ENCODE data around the gene ADGRG3. TPM values are rescaled to one million over a fixed set of nuclear protein-coding genes. Genes with fewer than 3 reads are reported as not detected.
A peak's percentile ranks its signal among the peaks of the same experiment; 100 is the strongest.

ADGRG3 gene
- total and polyA plus RNA-seq, 2 of the 13 experiments (the other 11 are each of a cell fraction or from before 2014, with no cell fraction given) = 2.7 to 11.8 TPM

DNA sequence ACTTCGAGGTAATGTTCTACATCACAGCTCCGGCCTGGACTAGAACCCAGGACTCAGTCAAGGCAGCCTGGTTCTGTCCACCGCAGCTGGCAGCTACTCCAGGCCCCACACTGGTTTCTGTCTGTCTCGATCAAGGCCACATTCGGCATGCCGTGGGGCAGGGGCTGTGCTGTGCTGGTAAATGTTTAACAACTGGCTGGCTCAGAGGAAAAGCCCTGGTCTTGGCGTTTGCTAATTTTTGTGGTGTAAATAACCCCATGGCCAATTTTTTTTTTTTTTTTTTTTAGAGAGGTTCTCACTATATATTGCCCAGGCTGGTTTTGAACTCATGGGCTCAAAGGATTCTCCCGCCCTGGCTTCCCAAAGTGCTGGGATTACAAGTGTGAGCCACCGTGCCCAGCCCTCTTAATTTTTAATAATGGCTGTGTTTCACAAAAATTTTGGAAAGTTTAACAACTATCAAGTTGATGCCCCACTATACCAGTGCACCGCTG lies 26.2 kb downstream of the ADGRG3 start (continued):
- TF ChIP-seq, protein P1, sequence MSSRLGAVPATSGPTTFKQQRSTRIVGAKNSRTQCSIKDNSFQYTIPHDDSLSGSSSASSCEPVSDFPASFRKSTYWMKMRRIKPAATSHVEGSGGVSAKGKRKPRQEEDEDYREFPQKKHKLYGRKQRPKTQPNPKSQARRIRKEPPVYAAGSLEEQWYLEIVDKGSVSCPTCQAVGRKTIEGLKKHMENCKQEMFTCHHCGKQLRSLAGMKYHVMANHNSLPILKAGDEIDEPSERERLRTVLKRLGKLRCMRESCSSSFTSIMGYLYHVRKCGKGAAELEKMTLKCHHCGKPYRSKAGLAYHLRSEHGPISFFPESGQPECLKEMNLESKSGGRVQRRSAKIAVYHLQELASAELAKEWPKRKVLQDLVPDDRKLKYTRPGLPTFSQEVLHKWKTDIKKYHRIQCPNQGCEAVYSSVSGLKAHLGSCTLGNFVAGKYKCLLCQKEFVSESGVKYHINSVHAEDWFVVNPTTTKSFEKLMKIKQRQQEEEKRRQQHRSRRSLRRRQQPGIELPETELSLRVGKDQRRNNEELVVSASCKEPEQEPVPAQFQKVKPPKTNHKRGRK (CRISPR knock-in tag; IDR thresholded peaks at IDR 0.05) = no peak
- TF ChIP-seq PPARG (CRISPR knock-in tag; conservative IDR thresholded peaks at IDR 0.05) (no peak), HNF4A (CRISPR knock-in tag; IDR thresholded peaks at IDR 0.05) (peak; percentile 36; the same call in 1 of the 2 replicates), TRIM24 (CRISPR knock-in tag; IDR thresholded peaks at IDR 0.05) (no peak), ZMAT3 (CRISPR knock-in tag; conservative IDR thresholded peaks at IDR 0.05) (0 out of 2 replicates have a peak, but pooled peaks have one; percentile 33), NFIB (CRISPR knock-in tag; IDR thresholded peaks at IDR 0.05; ENCODE audit: borderline replicate concordance) (no peak), ZFY (CRISPR knock-in tag; IDR thresholded peaks at IDR 0.05) (peak; percentile 43; the same call in 1 of the 2 replicates), ZNF670 (CRISPR knock-in tag; IDR thresholded peaks at IDR 0.05; ENCODE audit: borderline replicate concordance) (no peak), FOXA3 (CRISPR knock-in tag; IDR thresholded peaks at IDR 0.05) (peak; percentile 35; the same call in 1 of the 2 replicates), ADNP (CRISPR knock-in tag; IDR thresholded peaks at IDR 0.05) (peak; percentile 87), SALL1 (CRISPR knock-in tag; IDR thresholded peaks at IDR 0.05) (peak; percentile 77), ZNF788 (CRISPR knock-in tag; IDR thresholded peaks at IDR 0.05; ENCODE audit: borderline replicate concordance) (peak; percentile 39; the same call in 1 of the 2 replicates), TRAFD1 (CRISPR knock-in tag; IDR thresholded peaks at IDR 0.05; ENCODE audit: borderline replicate concordance) (no peak), HMG20A (CRISPR knock-in tag; IDR thresholded peaks at IDR 0.05; ENCODE audit: borderline replicate concordance) (peak; percentile 35; the same call in 1 of the 2 replicates), HNRNPUL1 (IDR thresholded peaks at IDR 0.05; ENCODE audit: low read depth, low read length) (no peak), ZNF263 (CRISPR knock-in tag; IDR thresholded peaks at IDR 0.05) (no peak; the same call in 1 of the 2 replicates), IKZF1 (IDR thresholded peaks at IDR 0.05) (no peak), ZNF562 (CRISPR knock-in tag; IDR thresholded peaks at IDR 0.05; ENCODE audit: borderline replicate concordance) (no peak), ZNF343 (CRISPR knock-in tag; IDR thresholded peaks at IDR 0.05) (no peak)
- TF ChIP-seq, protein P2, sequence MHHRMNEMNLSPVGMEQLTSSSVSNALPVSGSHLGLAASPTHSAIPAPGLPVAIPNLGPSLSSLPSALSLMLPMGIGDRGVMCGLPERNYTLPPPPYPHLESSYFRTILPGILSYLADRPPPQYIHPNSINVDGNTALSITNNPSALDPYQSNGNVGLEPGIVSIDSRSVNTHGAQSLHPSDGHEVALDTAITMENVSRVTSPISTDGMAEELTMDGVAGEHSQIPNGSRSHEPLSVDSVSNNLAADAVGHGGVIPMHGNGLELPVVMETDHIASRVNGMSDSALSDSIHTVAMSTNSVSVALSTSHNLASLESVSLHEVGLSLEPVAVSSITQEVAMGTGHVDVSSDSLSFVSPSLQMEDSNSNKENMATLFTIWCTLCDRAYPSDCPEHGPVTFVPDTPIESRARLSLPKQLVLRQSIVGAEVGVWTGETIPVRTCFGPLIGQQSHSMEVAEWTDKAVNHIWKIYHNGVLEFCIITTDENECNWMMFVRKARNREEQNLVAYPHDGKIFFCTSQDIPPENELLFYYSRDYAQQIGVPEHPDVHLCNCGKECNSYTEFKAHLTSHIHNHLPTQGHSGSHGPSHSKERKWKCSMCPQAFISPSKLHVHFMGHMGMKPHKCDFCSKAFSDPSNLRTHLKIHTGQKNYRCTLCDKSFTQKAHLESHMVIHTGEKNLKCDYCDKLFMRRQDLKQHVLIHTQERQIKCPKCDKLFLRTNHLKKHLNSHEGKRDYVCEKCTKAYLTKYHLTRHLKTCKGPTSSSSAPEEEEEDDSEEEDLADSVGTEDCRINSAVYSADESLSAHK (CRISPR knock-in tag; IDR thresholded peaks at IDR 0.05; ENCODE audit: borderline replicate concordance) = no peak
- TF ChIP-seq, protein P3, sequence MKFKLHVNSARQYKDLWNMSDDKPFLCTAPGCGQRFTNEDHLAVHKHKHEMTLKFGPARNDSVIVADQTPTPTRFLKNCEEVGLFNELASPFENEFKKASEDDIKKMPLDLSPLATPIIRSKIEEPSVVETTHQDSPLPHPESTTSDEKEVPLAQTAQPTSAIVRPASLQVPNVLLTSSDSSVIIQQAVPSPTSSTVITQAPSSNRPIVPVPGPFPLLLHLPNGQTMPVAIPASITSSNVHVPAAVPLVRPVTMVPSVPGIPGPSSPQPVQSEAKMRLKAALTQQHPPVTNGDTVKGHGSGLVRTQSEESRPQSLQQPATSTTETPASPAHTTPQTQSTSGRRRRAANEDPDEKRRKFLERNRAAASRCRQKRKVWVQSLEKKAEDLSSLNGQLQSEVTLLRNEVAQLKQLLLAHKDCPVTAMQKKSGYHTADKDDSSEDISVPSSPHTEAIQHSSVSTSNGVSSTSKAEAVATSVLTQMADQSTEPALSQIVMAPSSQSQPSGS (CRISPR knock-in tag; IDR thresholded peaks at IDR 0.05) = peak; percentile 41; the same call in 1 of the 2 replicates
- TF ChIP-seq, protein P4, sequence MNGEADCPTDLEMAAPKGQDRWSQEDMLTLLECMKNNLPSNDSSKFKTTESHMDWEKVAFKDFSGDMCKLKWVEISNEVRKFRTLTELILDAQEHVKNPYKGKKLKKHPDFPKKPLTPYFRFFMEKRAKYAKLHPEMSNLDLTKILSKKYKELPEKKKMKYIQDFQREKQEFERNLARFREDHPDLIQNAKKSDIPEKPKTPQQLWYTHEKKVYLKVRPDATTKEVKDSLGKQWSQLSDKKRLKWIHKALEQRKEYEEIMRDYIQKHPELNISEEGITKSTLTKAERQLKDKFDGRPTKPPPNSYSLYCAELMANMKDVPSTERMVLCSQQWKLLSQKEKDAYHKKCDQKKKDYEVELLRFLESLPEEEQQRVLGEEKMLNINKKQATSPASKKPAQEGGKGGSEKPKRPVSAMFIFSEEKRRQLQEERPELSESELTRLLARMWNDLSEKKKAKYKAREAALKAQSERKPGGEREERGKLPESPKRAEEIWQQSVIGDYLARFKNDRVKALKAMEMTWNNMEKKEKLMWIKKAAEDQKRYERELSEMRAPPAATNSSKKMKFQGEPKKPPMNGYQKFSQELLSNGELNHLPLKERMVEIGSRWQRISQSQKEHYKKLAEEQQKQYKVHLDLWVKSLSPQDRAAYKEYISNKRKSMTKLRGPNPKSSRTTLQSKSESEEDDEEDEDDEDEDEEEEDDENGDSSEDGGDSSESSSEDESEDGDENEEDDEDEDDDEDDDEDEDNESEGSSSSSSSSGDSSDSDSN (CRISPR knock-in tag; IDR thresholded peaks at IDR 0.05) = peak; percentile 55; the same call in 1 of the 2 replicates

Measured in HepG2 (cell line).